HG03039 (cell line): ENCODE data around the gene CAMK2D.

Source experiments
- ATAC-seq: cut with Tn5 transposase; IDR thresholded peaks from one replicate; pipeline ENCODE4 v1.9.1; 2021; ENCODE audit warnings: mild to moderate bottlenecking, moderate library complexity; ENCODE audit not compliant: unreplicated experiment

Gene CAMK2D

GRCh38 chr4:113575401-113575800 lies 186.1 kb downstream of the CAMK2D start:
- ATAC-seq, result no peak

GRCh38 chr4:113574636-113575103 lies 186.9 kb downstream of the CAMK2D start:
- no peak for ATAC-seq

- no peak for ATAC-seq
These were observed 188.9 kb downstream of the CAMK2D start for GRCh38 chr4:113572620-113573019.

GRCh38 chr4:113566015-113566795 lies 195.3 kb downstream of the CAMK2D start:
- no peak for ATAC-seq

GRCh38 chr4:113565702-113566012 lies 195.9 kb downstream of the CAMK2D start:
- ATAC-seq, result no peak

- peak; percentile 18 for ATAC-seq
These were observed 197.0 kb downstream of the CAMK2D start for GRCh38 chr4:113564493-113564892.

GRCh38 chr4:113563691-113564378 lies 197.7 kb downstream of the CAMK2D start:
- no peak for ATAC-seq

GRCh38 chr4:113561758-113562157 lies 199.8 kb downstream of the CAMK2D start:
- ATAC-seq, result no peak

- ATAC-seq, result no peak
These were observed 200.4 kb downstream of the CAMK2D start for GRCh38 chr4:113561092-113561491.

GRCh38 chr4:113560579-113560978 lies 201.0 kb downstream of the CAMK2D start:
- ATAC-seq, result no peak

- ATAC-seq, result no peak
These were observed 201.6 kb downstream of the CAMK2D start for GRCh38 chr4:113559947-113560346.

- ATAC-seq, result no peak
These were observed 205.0 kb downstream of the CAMK2D start for GRCh38 chr4:113556382-113557134.

- no peak for ATAC-seq
These were observed 205.7 kb downstream of the CAMK2D start for GRCh38 chr4:113555868-113556267.

- no peak for ATAC-seq
These were observed 208.5 kb downstream of the CAMK2D start for GRCh38 chr4:113553082-113553481.

GRCh38 chr4:113550510-113550909 lies 211.0 kb downstream of the CAMK2D start:
- ATAC-seq, result no peak

- ATAC-seq, result no peak
These were observed 213.2 kb downstream of the CAMK2D start for GRCh38 chr4:113548303-113548702.

GRCh38 chr4:113547487-113548042 lies 214.0 kb downstream of the CAMK2D start:
- peak; percentile 100 for ATAC-seq

GRCh38 chr4:113541933-113542332 lies 219.6 kb downstream of the CAMK2D start:
- no peak for ATAC-seq

- no peak for ATAC-seq
These were observed 220.7 kb downstream of the CAMK2D start for GRCh38 chr4:113540859-113541258.

GRCh38 chr4:113539408-113539807 lies 222.1 kb downstream of the CAMK2D start:
- ATAC-seq, result peak; percentile 85

- ATAC-seq, result no peak
These were observed 223.9 kb downstream of the CAMK2D start for GRCh38 chr4:113537628-113538027.
